HepG2 (cell line): ENCODE measurements around the gene HERPUD2. TPM values are rescaled to one million over a fixed set of nuclear protein-coding genes. Genes with fewer than 3 reads are reported as not detected.

Experiments
- ATAC-seq: fragments of 200-7000 bp; cut with Tn5 transposase; 3 replicates; pipeline ENCODE4 v1.9.1; 2020; ENCODE audit warnings: mild to moderate bottlenecking, moderate library complexity
- BruUV-seq: library from RNA; stranded (reverse); fragments of 400-500 nt; replicated peaks from 2 replicates; lab custom pipeline; 2021; lab: Mats Ljungman, UMichigan
- CTCF ChIA-PET: fragments of 300-600 bp; formaldehyde crosslinking; extraction: SDS; loops from one replicate; lab custom pipeline; 2021; ENCODE audit warnings: low total read pairs, inconsistent platforms, low intra/inter-chr PET ratio; lab: Yijun Ruan, JAX
- POLR2A ChIA-PET: fragments of 350-600 bp; sonication (Branson Sonifier 250); formaldehyde crosslinking; loops from one replicate; lab custom pipeline; 2020; ENCODE audit warnings: antibody characterized with exemption, inconsistent platforms; lab: Yijun Ruan, JAX
- DNase-seq: peaks from one replicate; pipeline ENCODE4 v3.0.0-alpha.2; 2015; ENCODE audit warnings: low spot score
- FAIRE-seq: peaks from 3 replicates; lab custom pipeline; 2011; peaks lifted over from hg19 to GRCh38; lab: Jason Lieb, UNC
- H2AFZ ChIP-seq: one replicate; pipeline ENCODE4 v1.6.1; 2011; ENCODE audit warnings: low read length, inconsistent platforms
- H3K27ac ChIP-seq: fragments of 300-600 bp; 3 replicates; pipeline ENCODE4 v1.8.0; 2011; ENCODE audit warnings: mixed run types, mild to moderate bottlenecking, mixed read lengths, low read length, inconsistent platforms; ENCODE audit not compliant: insufficient read depth; ENCODE audit errors: extremely low read length
- H3K27me3 ChIP-seq, 2 experiments: fragments of 200-600 bp in 1 of 2; 2 replicates in 1 of 2; 3 replicates in 1 of 2; pipeline versions ENCODE4 v1.6.0 to v1.8.0; 2011; ENCODE audit warnings: low read length in 2 of 2, mild to moderate bottlenecking in 2 of 2, moderate library complexity in 2 of 2, inconsistent platforms in 1 of 2; ENCODE audit not compliant: insufficient read depth in 2 of 2, control insufficient read depth in 1 of 2
- H3K36me3 ChIP-seq, 2 experiments: fragments of 200-600 bp in 1 of 2; replicated peaks in 1 of 2; 2 replicates in 1 of 2; 3 replicates in 1 of 2; pipeline versions ENCODE4 v1.5.1 to v1.8.0; 2011; ENCODE audit warnings: low read length in 2 of 2, inconsistent platforms in 1 of 2; ENCODE audit not compliant: insufficient read depth in 2 of 2, control insufficient read depth in 1 of 2
- H3K4me1 ChIP-seq: 2 replicates; pipeline ENCODE4 v1.5.1; 2012; ENCODE audit warnings: low read length, inconsistent platforms; ENCODE audit not compliant: insufficient read depth
- H3K4me2 ChIP-seq: 2 replicates; pipeline ENCODE4 v1.6.0; 2011; ENCODE audit warnings: low read depth, low read length, inconsistent platforms
- H3K4me3 ChIP-seq, 3 experiments: fragments of 200-600 bp in 1 of 3; sonication (generic), shearing (Covaris generic) in 1 of 3; replicated peaks in 1 of 3; 2 replicates each; pipeline ENCODE4 v1.5.1; 2011 to 2016; ENCODE audit warnings: low read length in 3 of 3, inconsistent platforms in 2 of 3, low read depth in 2 of 3, mild to moderate bottlenecking in 2 of 3, control low read depth in 1 of 3, mixed read lengths in 1 of 3; ENCODE audit not compliant: insufficient read depth in 1 of 3
- H3K79me2 ChIP-seq: one replicate; pipeline ENCODE4 v1.6.1; 2011; ENCODE audit warnings: low read length, inconsistent platforms; ENCODE audit not compliant: insufficient read depth
- H3K9ac ChIP-seq: 2 replicates; pipeline ENCODE4 v1.6.0; 2011; ENCODE audit warnings: mild to moderate bottlenecking, low read depth, low read length, inconsistent platforms; ENCODE audit not compliant: insufficient read depth
- H3K9me3 ChIP-seq: 2 replicates; pipeline ENCODE4 v1.5.1; 2012; ENCODE audit warnings: mild to moderate bottlenecking, low read length
- H4K20me1 ChIP-seq: 2 replicates; pipeline ENCODE4 v1.6.0; 2011; ENCODE audit warnings: inconsistent platforms, mild to moderate bottlenecking, low read length, moderate library complexity; ENCODE audit not compliant: insufficient read depth
- BCL3 ChIP-seq: sonication (generic); formaldehyde crosslinking; IDR thresholded peaks from 2 replicates; pipeline ENCODE4 v1.5.1; 2020; ENCODE audit warnings: mild to moderate bottlenecking, missing genetic modification reagents, moderate library complexity
- BRF2 ChIP-seq: sonication (generic); formaldehyde crosslinking; IDR thresholded peaks from 2 replicates; pipeline ENCODE4 v1.8.1; 2022; ENCODE audit warnings: mild to moderate bottlenecking, missing genetic modification reagents
- FOSL2 ChIP-seq: sonication (generic); formaldehyde crosslinking; IDR thresholded peaks from 2 replicates; pipeline ENCODE4 v1.4.0; 2020; ENCODE audit warnings: missing genetic modification reagents
- HINFP ChIP-seq: sonication (generic); formaldehyde crosslinking; IDR thresholded peaks from 2 replicates; pipeline ENCODE4 v1.4.0; 2020; ENCODE audit warnings: low read depth, mild to moderate bottlenecking, missing genetic modification reagents
- TFAP4 ChIP-seq: sonication (generic); IDR thresholded peaks from 2 replicates; pipeline ENCODE4 v1.6.1; 2016; ENCODE audit warnings: low read depth, borderline replicate concordance
- TMF1 ChIP-seq: sonication (generic); formaldehyde crosslinking; IDR thresholded peaks from 2 replicates; pipeline ENCODE4 v1.8.1; 2022; ENCODE audit warnings: low read depth, missing genetic modification reagents
- ZNF891 ChIP-seq: sonication (generic); formaldehyde crosslinking; IDR thresholded peaks from 2 replicates; pipeline ENCODE4 v1.5.0; 2020; ENCODE audit warnings: mild to moderate bottlenecking, missing genetic modification reagents
- ZSCAN30 ChIP-seq: sonication (generic); formaldehyde crosslinking; IDR thresholded peaks from 2 replicates; pipeline ENCODE4 v1.5.0; 2020; ENCODE audit warnings: mild to moderate bottlenecking, missing genetic modification reagents
- WGBS: methylation state at CpG from one replicate; pipeline ENCODE4 v1.1.6; 2017; ENCODE audit warnings: low lambda C conversion rate; 5-methylcytosine and 5-hydroxymethylcytosine counted together
- in situ Hi-C: cut with HindIII; loops from 2 replicates; pipeline ENCODE4 v1.10.0; 2017; ENCODE audit warnings: low pct_unique_long_range_greater_than_20kb; ENCODE audit not compliant: extremely low pct_ligation_motif_present
- intact Hi-C: fragments of 100-400 bp; cut with micrococcal nuclease; formaldehyde crosslinking; loops from one replicate; pipeline ENCODE4 v1.10.0; 2022; ENCODE audit not compliant: unreplicated experiment
- polyA plus RNA-seq, 8 experiments: library from polyadenylated mRNA; depleted of rRNA in 3 of 8; stranded (reverse) in 7 of 8; unstranded in 1 of 8; fragments of >200 nt; fragmentation: Illumina TruSeq in 4 of 8; extraction: Trizol in 4 of 8; gene quantifications; 2 replicates each; pipeline versions ENCODE4 v1.2.1 to v1.2.3, GENCODE V29; 2011 to 2016; ENCODE audit warnings: low read depth in 4 of 8, missing spikeins in 1 of 8, mixed read lengths in 1 of 8; ENCODE audit not compliant: insufficient read depth in 1 of 8
- total RNA-seq, 5 experiments: library from RNA; depleted of rRNA; stranded (reverse); fragments of >200 nt; fragmentation: Illumina TruSeq; extraction: Trizol; gene quantifications; 2 replicates each; pipeline ENCODE4 v1.2.3, GENCODE V29; 2016; ENCODE audit warnings: low read depth in 1 of 5

HERPUD2 gene
- total and polyA plus RNA-seq, 2 of the 13 experiments (the other 11 are each of a cell fraction or from before 2014, with no cell fraction given), result 10.7 to 38.6 TPM

GRCh38 chr7:35599061-35599460, 95.9 kb downstream of the HERPUD2 start:
- no peak overlapping the region for H3K4me2 ChIP-seq
- H2AFZ ChIP-seq, result no peak overlapping the region
- no peaks in the 10 kb centered on the region for H3K36me3 ChIP-seq
- no peak overlapping the region for H3K4me3 ChIP-seq
- peaks cover 0 to 5% of the 10 kb centered on the region in 2 experiments; a peak in 1 of 5 replicates for H3K27me3 ChIP-seq
- no TSS peak for BruUV-seq
- FAIRE-seq (no peak), DNase-seq (no peak), ATAC-seq (no peak)
- TF ChIP-seq ZSCAN30 (no peak), BRF2 (CRISPR knock-in tag) (no peak), TMF1 (CRISPR knock-in tag) (no peak)
- H3K9ac ChIP-seq, result no peak overlapping the region
- no peaks in the 10 kb centered on the region for H3K9me3 ChIP-seq
- CTCF ChIA-PET, result no interaction called here
- no peaks in the 10 kb centered on the region for H4K20me1 ChIP-seq
- intact Hi-C loops, result no loop called here
- no peak overlapping the region for H3K27ac ChIP-seq
- POLR2A ChIA-PET, result no interaction called here
- H3K4me1 ChIP-seq, result no peaks in the 10 kb centered on the region
- in situ Hi-C loops, result no loop called here
- no peaks in the 10 kb centered on the region for H3K79me2 ChIP-seq
- 15% methylated on average over 2 of the region's 2 CpGs for WGBS

- no peaks in the 10 kb centered on the region for H3K36me3 ChIP-seq
- ATAC-seq, result no peak
- TF ChIP-seq TFAP4, result no peak
- TF ChIP-seq ZNF891 (CRISPR knock-in tag), result no peak
- 0 out of 2 replicates have a peak, but pooled peaks have one; percentile 24 for TF ChIP-seq FOSL2 (CRISPR knock-in tag)
- TF ChIP-seq HINFP, result no peak
- no peak for TF ChIP-seq BCL3 (CRISPR knock-in tag)
- no peak overlapping the region for H3K27ac ChIP-seq
- BruUV-seq, result no TSS peak
- H4K20me1 ChIP-seq, result no peaks in the 10 kb centered on the region
- WGBS, result 0% methylated on average over 2 of the region's 2 CpGs
- CTCF ChIA-PET, result no interaction called here
- FAIRE-seq, result no peak
- no peaks in the 10 kb centered on the region for H3K4me1 ChIP-seq
- no peak overlapping the region for H3K9ac ChIP-seq
- H3K4me2 ChIP-seq, result peak overlapping the region; percentile 7; the same call in 1 of the 2 replicates
- intact Hi-C loops (no loop called here), in situ Hi-C loops (no loop called here)
- H3K4me3 ChIP-seq, result no peak overlapping the region
- no peak overlapping the region for H2AFZ ChIP-seq
- no peak for DNase-seq
- no peaks in the 10 kb centered on the region for H3K9me3 ChIP-seq
- H3K79me2 ChIP-seq, result no peaks in the 10 kb centered on the region
- POLR2A ChIA-PET, result interaction anchor here (0.7 kb wide), 1 partner anchor 1306 kb away, joined by 3 read pairs; no protein-coding TSS in a partner anchor
- H3K27me3 ChIP-seq, result peaks cover 0 to 5% of the 10 kb centered on the region in 2 experiments; a peak in 1 of 5 replicates
Measured at GRCh38 chr7:35596061-35596460, 98.9 kb downstream of the HERPUD2 start.
